ENCODE results near the gene TRAK1.

DNA sequence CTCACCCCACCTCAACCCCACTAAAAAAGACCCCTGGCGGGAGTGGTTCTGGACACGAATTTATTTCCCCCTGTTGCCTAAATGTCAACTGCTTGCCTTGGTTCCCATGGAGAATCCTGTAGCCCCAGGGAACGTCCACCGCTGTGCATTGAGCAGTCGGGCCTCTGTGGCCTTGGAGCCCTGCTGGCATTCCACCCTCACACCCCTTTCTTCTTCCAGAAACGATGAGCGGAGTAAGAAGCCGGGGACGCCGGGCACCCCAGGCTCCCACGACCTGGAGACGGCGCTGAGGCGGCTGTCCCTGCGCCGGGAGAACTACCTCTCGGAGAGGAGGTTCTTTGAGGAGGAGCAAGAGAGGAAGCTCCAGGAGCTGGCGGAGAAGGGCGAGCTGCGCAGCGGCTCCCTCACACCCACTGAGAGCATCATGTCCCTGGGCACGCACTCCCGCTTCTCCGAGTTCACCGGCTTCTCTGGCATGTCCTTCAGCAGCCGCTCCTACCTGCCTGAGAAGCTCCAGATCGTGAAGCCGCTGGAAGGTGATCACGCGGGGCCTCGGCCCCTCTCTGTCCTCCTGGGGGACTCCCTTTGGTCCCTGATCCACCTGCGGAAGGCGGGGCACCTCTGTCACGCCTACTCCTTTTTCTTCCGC, 111.2 kb downstream of the TRAK1 start:
- TF ChIP-seq, protein P1, sequence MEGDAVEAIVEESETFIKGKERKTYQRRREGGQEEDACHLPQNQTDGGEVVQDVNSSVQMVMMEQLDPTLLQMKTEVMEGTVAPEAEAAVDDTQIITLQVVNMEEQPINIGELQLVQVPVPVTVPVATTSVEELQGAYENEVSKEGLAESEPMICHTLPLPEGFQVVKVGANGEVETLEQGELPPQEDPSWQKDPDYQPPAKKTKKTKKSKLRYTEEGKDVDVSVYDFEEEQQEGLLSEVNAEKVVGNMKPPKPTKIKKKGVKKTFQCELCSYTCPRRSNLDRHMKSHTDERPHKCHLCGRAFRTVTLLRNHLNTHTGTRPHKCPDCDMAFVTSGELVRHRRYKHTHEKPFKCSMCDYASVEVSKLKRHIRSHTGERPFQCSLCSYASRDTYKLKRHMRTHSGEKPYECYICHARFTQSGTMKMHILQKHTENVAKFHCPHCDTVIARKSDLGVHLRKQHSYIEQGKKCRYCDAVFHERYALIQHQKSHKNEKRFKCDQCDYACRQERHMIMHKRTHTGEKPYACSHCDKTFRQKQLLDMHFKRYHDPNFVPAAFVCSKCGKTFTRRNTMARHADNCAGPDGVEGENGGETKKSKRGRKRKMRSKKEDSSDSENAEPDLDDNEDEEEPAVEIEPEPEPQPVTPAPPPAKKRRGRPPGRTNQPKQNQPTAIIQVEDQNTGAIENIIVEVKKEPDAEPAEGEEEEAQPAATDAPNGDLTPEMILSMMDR (IDR thresholded peaks at IDR 0.05; ENCODE audit: low read depth, low read length), result no peak
- TF ChIP-seq EZH2phosphoT487 (IDR thresholded peaks at IDR 0.05; ENCODE audit: low read depth), result no peak

All from OCI-LY3 (cell line).